ENCODE measurements around the gene H2AZ1. TPM values are rescaled to one million over a fixed set of nuclear protein-coding genes. Genes with fewer than 3 reads are reported as not detected.
A peak's percentile ranks its signal among the peaks of the same experiment; 100 is the strongest.

The H2AZ1 gene
- total and polyA plus RNA-seq, 2 donors (not counting 1 experiment from before 2014, with no cell fraction given), result 132 to 275 TPM

DNA sequence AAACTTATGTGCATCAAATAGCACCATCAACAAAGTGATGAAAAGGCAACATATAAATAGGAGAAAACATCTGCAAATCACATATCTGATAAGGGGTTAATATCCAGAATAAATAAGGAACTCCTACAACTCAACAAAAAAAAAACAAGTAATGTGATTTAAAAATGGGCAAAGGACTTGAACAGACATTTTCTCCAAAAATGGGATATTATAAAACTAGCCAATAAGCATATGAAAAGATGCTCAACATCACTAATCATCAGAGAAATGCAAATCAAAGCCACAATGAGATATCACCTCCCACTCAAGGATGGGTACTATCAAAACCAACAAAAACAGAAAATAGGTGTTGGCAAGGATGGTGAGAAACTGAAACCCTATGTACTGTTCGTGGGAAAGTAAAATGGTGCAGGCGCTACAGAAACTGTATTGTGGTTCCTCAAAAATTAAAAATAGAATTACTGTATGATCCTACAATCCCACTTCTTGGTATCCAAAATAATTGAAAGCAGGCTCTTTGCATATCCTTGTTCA lies 6.1 kb downstream of the H2AZ1 start:
- TF ChIP-seq EZH2 (IDR thresholded peaks at IDR 0.05; ENCODE audit: low read length, missing control alignments), result no peak
- TF ChIP-seq, protein P1, sequence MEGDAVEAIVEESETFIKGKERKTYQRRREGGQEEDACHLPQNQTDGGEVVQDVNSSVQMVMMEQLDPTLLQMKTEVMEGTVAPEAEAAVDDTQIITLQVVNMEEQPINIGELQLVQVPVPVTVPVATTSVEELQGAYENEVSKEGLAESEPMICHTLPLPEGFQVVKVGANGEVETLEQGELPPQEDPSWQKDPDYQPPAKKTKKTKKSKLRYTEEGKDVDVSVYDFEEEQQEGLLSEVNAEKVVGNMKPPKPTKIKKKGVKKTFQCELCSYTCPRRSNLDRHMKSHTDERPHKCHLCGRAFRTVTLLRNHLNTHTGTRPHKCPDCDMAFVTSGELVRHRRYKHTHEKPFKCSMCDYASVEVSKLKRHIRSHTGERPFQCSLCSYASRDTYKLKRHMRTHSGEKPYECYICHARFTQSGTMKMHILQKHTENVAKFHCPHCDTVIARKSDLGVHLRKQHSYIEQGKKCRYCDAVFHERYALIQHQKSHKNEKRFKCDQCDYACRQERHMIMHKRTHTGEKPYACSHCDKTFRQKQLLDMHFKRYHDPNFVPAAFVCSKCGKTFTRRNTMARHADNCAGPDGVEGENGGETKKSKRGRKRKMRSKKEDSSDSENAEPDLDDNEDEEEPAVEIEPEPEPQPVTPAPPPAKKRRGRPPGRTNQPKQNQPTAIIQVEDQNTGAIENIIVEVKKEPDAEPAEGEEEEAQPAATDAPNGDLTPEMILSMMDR (conservative IDR thresholded peaks at IDR 0.05 in 1 of 2, IDR thresholded peaks at IDR 0.05 in 1 of 2; ENCODE audit: low read depth in 1 of 2, low read length in 2 of 2), result no peak
- H2AFZ ChIP-seq (ENCODE audit: low read length), result no peak overlapping the region
- peaks cover 2% of the 10 kb centered on the region for H3K4me1 ChIP-seq (ENCODE audit: control insufficient read depth, extremely low read depth, insufficient read depth, low read length)
- H3K9me3 ChIP-seq (ENCODE audit: control insufficient read depth, insufficient read depth, low read depth, low read length), result no peaks in the 10 kb centered on the region
- no peaks in the 10 kb centered on the region for H3K27me3 ChIP-seq (ENCODE audit: control insufficient read depth, insufficient read depth, low read length)
- H3K4me3 ChIP-seq (replicated peaks in 1 of 4; ENCODE audit: control extremely low read depth in 1 of 4, insufficient read depth in 1 of 4, low read depth in 3 of 4, low read length in 4 of 4), result no peak overlapping the region
- H4K20me1 ChIP-seq (ENCODE audit: control insufficient read depth, extremely low read depth, insufficient read depth, low read length), result no peaks in the 10 kb centered on the region
- H3K36me3 ChIP-seq (ENCODE audit: control insufficient read depth, insufficient read depth, low read length), result no peaks in the 10 kb centered on the region
- no peak overlapping the region for H3K27ac ChIP-seq (ENCODE audit: insufficient read depth, low read length)
- H3K4me2 ChIP-seq (ENCODE audit: extremely low read depth, insufficient read depth, low read length), result no peak overlapping the region
- peaks cover 80% of the 10 kb centered on the region for H3K79me2 ChIP-seq (ENCODE audit: control insufficient read depth, insufficient read depth, low read length)
- no peak overlapping the region for H3K9ac ChIP-seq (ENCODE audit: insufficient read depth, low read length)
- no peak for DNase-seq (ENCODE audit: low read depth in 2 of 2)

DNA sequence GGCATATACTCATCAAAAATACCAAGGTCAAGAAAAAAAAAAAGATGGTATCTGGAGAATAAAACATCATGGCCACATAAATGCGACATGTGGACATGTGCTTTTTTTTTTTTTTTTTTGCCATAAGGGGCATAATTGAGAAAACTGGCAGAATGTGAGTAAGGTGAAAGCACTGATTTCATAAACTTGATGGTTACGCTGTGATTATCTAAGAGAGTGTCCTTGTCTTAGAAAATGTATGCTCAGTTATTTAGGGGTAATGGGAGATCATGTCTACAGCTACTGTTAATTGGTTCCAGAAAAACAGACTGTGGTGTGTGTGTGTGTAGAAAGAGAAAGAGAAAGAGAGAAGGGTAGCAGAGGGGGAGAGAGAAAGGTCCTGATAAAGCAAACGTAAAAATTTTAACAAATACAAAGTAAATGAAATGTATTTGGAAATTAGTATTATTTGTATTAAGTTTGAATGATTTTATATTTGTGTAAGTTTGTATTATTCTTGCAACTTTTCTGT lies 11.8 kb downstream of the H2AZ1 start:
- no peak for TF ChIP-seq EZH2 (IDR thresholded peaks at IDR 0.05; ENCODE audit: low read length, missing control alignments)
- TF ChIP-seq, protein P1 (conservative IDR thresholded peaks at IDR 0.05 in 1 of 2, IDR thresholded peaks at IDR 0.05 in 1 of 2; ENCODE audit: low read depth in 1 of 2, low read length in 2 of 2), result no peak
- H3K36me3 ChIP-seq (ENCODE audit: control insufficient read depth, insufficient read depth, low read length), result no peaks in the 10 kb centered on the region
- no peak overlapping the region for H3K27ac ChIP-seq (ENCODE audit: insufficient read depth, low read length)
- H4K20me1 ChIP-seq (ENCODE audit: control insufficient read depth, extremely low read depth, insufficient read depth, low read length), result no peaks in the 10 kb centered on the region
- no peak overlapping the region for H2AFZ ChIP-seq (ENCODE audit: low read length)
- H3K79me2 ChIP-seq (ENCODE audit: control insufficient read depth, insufficient read depth, low read length), result peaks cover 63% of the 10 kb centered on the region
- no peak overlapping the region for H3K4me2 ChIP-seq (ENCODE audit: extremely low read depth, insufficient read depth, low read length)
- no peak overlapping the region for H3K4me3 ChIP-seq (replicated peaks in 1 of 4; ENCODE audit: control extremely low read depth in 1 of 4, insufficient read depth in 1 of 4, low read depth in 3 of 4, low read length in 4 of 4)
- no peaks in the 10 kb centered on the region for H3K27me3 ChIP-seq (ENCODE audit: control insufficient read depth, insufficient read depth, low read length)
- H3K4me1 ChIP-seq (ENCODE audit: control insufficient read depth, extremely low read depth, insufficient read depth, low read length), result no peaks in the 10 kb centered on the region
- H3K9ac ChIP-seq (ENCODE audit: insufficient read depth, low read length), result no peak overlapping the region
- no peak for DNase-seq (ENCODE audit: low read depth in 2 of 2)
- H3K9me3 ChIP-seq (ENCODE audit: control insufficient read depth, insufficient read depth, low read depth, low read length), result no peaks in the 10 kb centered on the region

DNA sequence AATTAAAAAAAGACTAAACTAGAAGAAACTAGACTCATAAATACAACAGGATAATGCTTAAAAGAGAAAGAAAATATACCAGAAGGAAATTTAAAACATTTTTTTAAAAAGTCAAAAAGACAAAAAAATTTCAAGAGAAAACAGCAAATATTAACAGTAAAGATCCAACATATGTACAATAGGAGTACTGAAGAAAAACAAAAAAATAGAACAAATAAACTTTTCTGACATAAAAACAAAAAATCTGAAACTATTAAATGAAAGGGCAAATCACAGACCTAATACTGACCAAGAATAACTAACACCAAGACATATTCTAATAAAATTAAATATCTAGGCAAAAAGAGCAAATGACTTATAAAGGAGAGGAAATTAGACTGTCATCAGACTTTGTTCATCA lies 15.2 kb downstream of the H2AZ1 start:
- H3K9me3 ChIP-seq (ENCODE audit: control insufficient read depth, insufficient read depth, low read depth, low read length), result no peaks in the 10 kb centered on the region
- no peak overlapping the region for H2AFZ ChIP-seq (ENCODE audit: low read length)
- no peaks in the 10 kb centered on the region for H3K36me3 ChIP-seq (ENCODE audit: control insufficient read depth, insufficient read depth, low read length)
- H3K27ac ChIP-seq (ENCODE audit: insufficient read depth, low read length), result no peak overlapping the region
- H4K20me1 ChIP-seq (ENCODE audit: control insufficient read depth, extremely low read depth, insufficient read depth, low read length), result no peaks in the 10 kb centered on the region
- H3K27me3 ChIP-seq (ENCODE audit: control insufficient read depth, insufficient read depth, low read length), result no peaks in the 10 kb centered on the region
- TF ChIP-seq EZH2 (IDR thresholded peaks at IDR 0.05; ENCODE audit: low read length, missing control alignments), result no peak
- TF ChIP-seq, protein P1 (conservative IDR thresholded peaks at IDR 0.05 in 1 of 2, IDR thresholded peaks at IDR 0.05 in 1 of 2; ENCODE audit: low read depth in 1 of 2, low read length in 2 of 2), result no peak
- no peak overlapping the region for H3K4me2 ChIP-seq (ENCODE audit: extremely low read depth, insufficient read depth, low read length)
- no peak overlapping the region for H3K9ac ChIP-seq (ENCODE audit: insufficient read depth, low read length)
- no peak overlapping the region for H3K4me3 ChIP-seq (replicated peaks in 1 of 4; ENCODE audit: control extremely low read depth in 1 of 4, insufficient read depth in 1 of 4, low read depth in 3 of 4, low read length in 4 of 4)
- DNase-seq (ENCODE audit: low read depth in 2 of 2), result peak in 1 of 2 donors; percentile 47
- peaks cover 64% of the 10 kb centered on the region for H3K79me2 ChIP-seq (ENCODE audit: control insufficient read depth, insufficient read depth, low read length)
- no peaks in the 10 kb centered on the region for H3K4me1 ChIP-seq (ENCODE audit: control insufficient read depth, extremely low read depth, insufficient read depth, low read length)

Measured in fibroblast of lung (primary cell).